ENCODE results near the gene HS3ST5. TPM values are rescaled to one million over a fixed set of nuclear protein-coding genes. Genes with fewer than 3 reads are reported as not detected.
"Not testable (repeated sequence)": the region's sequence is repeated elsewhere in the genome, so short reads cannot be mapped to it uniquely, and the experiment has no call there.

Gene HS3ST5
- total and polyA plus RNA-seq, 2 donors (not counting 1 experiment from before 2014, with no cell fraction given) = under 0.01 TPM; not detected in 1

DNA sequence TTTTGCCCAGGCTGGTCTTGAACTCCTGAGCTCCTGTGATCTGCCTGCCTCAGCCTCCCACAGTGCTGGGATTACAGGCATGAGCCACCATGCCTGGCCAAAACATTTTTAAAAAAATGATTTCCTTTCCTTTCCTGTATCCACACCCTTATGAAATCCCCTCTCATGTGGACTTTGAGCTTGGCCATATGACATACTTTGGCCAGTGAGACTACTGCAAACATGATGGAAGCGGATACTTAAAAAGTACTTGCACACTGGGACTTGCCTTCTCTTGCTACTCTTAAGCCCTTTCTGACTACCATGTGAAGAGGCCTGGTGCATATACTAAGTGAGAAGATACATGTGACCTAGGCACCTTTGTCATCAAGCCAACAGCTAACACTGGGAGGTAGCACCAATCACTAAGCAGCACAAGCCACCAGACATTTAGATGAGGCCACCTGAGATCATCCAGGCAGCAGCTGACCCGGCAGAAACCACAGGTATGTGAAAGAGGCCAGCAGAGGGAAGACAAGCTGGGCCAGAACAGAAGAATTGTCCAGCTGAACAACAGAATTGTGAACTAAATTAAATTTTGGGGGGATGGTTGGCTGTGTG lies 293.4 kb downstream of the HS3ST5 start:
- peak in 1 of 2 donors; percentile 29 for DNase-seq (ENCODE audit: low read depth in 2 of 2)

DNA sequence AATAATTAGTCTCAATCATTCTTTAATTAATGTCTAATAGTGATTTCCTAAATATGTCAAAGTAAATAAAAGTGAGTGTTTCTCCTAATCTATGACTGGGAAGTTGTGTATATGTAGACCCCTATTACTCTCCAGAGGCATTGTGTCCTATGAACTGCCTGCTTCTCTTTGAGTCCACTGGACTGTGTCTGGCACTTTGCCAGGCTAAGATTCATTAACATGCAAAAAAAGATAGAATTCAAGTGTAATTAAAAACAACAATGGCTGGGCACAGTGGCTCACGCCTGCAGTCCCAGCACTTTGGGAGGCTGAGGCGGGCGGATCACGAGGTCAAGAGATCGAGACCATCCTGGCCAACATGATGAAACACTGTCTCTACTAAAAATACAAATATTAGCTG lies 298.3 kb downstream of the HS3ST5 start:
- H3K36me3 ChIP-seq (ENCODE audit: control insufficient read depth, insufficient read depth, low read length); H3K9ac ChIP-seq (ENCODE audit: insufficient read depth, low read length); H3K27me3 ChIP-seq (ENCODE audit: control insufficient read depth, insufficient read depth, low read length); H3K27ac ChIP-seq (ENCODE audit: insufficient read depth, low read length); H2AFZ ChIP-seq (ENCODE audit: low read length); H3K4me1 ChIP-seq (ENCODE audit: control insufficient read depth, extremely low read depth, insufficient read depth, low read length); H3K9me3 ChIP-seq (ENCODE audit: control insufficient read depth, insufficient read depth, low read depth, low read length); H3K4me2 ChIP-seq (ENCODE audit: extremely low read depth, insufficient read depth, low read length); H3K4me3 ChIP-seq (replicated peaks in 1 of 4; ENCODE audit: control extremely low read depth in 1 of 4, insufficient read depth in 1 of 4, low read depth in 3 of 4, low read length in 4 of 4); H3K79me2 ChIP-seq (ENCODE audit: control insufficient read depth, insufficient read depth, low read length); DNase-seq (ENCODE audit: low read depth in 2 of 2); H4K20me1 ChIP-seq (ENCODE audit: control insufficient read depth, extremely low read depth, insufficient read depth, low read length): not testable (repeated sequence)

More for the DNA sequence above, 293.4 kb downstream of the HS3ST5 start:
- Histone ChIP-seq H3K36me3 (ENCODE audit: control insufficient read depth, insufficient read depth, low read length) (no peaks in the 10 kb centered on the region), H3K79me2 (ENCODE audit: control insufficient read depth, insufficient read depth, low read length) (no peaks in the 10 kb centered on the region), H3K9me3 (ENCODE audit: control insufficient read depth, insufficient read depth, low read depth, low read length) (no peaks in the 10 kb centered on the region), H3K4me2 (ENCODE audit: extremely low read depth, insufficient read depth, low read length) (no peak overlapping the region), H4K20me1 (ENCODE audit: control insufficient read depth, extremely low read depth, insufficient read depth, low read length) (no peaks in the 10 kb centered on the region), H3K9ac (ENCODE audit: insufficient read depth, low read length) (no peak overlapping the region), H3K4me1 (ENCODE audit: control insufficient read depth, extremely low read depth, insufficient read depth, low read length) (no peaks in the 10 kb centered on the region), H2AFZ (ENCODE audit: low read length) (no peak overlapping the region), H3K27me3 (ENCODE audit: control insufficient read depth, insufficient read depth, low read length) (no peaks in the 10 kb centered on the region), H3K27ac (ENCODE audit: insufficient read depth, low read length) (no peak overlapping the region), H3K4me3 (replicated peaks in 1 of 4; ENCODE audit: control extremely low read depth in 1 of 4, insufficient read depth in 1 of 4, low read depth in 3 of 4, low read length in 4 of 4) (no peak overlapping the region)
- TF ChIP-seq EZH2 (IDR thresholded peaks at IDR 0.05; ENCODE audit: low read length, missing control alignments) = no peak
- TF ChIP-seq, protein P1, sequence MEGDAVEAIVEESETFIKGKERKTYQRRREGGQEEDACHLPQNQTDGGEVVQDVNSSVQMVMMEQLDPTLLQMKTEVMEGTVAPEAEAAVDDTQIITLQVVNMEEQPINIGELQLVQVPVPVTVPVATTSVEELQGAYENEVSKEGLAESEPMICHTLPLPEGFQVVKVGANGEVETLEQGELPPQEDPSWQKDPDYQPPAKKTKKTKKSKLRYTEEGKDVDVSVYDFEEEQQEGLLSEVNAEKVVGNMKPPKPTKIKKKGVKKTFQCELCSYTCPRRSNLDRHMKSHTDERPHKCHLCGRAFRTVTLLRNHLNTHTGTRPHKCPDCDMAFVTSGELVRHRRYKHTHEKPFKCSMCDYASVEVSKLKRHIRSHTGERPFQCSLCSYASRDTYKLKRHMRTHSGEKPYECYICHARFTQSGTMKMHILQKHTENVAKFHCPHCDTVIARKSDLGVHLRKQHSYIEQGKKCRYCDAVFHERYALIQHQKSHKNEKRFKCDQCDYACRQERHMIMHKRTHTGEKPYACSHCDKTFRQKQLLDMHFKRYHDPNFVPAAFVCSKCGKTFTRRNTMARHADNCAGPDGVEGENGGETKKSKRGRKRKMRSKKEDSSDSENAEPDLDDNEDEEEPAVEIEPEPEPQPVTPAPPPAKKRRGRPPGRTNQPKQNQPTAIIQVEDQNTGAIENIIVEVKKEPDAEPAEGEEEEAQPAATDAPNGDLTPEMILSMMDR (conservative IDR thresholded peaks at IDR 0.05 in 1 of 2, IDR thresholded peaks at IDR 0.05 in 1 of 2; ENCODE audit: low read depth in 1 of 2, low read length in 2 of 2) = no peak

DNA sequence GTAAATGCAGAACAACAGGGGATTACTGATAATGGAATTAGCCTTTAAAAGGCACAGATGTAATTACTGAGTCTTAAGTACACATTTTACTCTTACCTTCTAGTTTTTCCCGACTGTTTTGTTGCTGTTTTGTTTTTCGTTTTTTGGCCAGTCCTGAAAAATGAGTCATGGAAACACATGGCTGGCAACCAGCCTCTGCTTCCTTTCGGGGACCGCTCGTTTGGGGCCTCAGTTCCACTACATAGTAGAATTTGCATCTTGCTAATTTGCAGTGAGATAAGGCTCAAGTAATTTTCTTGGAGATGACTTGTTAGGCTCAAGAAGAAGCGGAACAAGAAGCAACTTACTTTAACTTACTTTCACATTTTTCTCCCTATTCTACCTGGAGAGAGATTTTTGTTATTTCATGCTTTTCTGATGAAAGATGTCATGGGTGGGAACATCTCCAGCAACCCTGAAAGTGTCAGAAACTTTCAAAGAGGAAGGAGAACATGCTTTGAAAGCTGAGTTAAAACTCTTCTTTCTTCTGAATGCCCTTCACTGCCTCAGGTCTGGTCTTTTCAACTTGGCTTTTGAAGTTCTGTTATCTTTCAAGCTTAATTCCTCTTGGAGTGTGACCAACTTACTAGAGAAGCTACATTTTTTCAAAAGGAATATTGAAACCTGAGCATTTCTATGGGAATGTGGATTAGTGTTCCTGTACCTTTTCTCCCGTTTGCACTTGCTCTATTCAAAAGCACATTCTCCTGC lies 300.4 kb downstream of the HS3ST5 start:
- Histone ChIP-seq H3K4me2 (ENCODE audit: extremely low read depth, insufficient read depth, low read length) (no peak overlapping the region), H3K4me3 (replicated peaks in 1 of 4; ENCODE audit: control extremely low read depth in 1 of 4, insufficient read depth in 1 of 4, low read depth in 3 of 4, low read length in 4 of 4) (no peak overlapping the region)
- TF ChIP-seq EZH2 (IDR thresholded peaks at IDR 0.05; ENCODE audit: low read length, missing control alignments) = no peak
- TF ChIP-seq, protein P1 (conservative IDR thresholded peaks at IDR 0.05 in 1 of 2, IDR thresholded peaks at IDR 0.05 in 1 of 2; ENCODE audit: low read depth in 1 of 2, low read length in 2 of 2) = no peak

More for the DNA sequence above, 300.4 kb downstream of the HS3ST5 start:
- H4K20me1 ChIP-seq (ENCODE audit: control insufficient read depth, extremely low read depth, insufficient read depth, low read length) = no peaks in the 10 kb centered on the region
- no peaks in the 10 kb centered on the region for H3K79me2 ChIP-seq (ENCODE audit: control insufficient read depth, insufficient read depth, low read length)
- no peaks in the 10 kb centered on the region for H3K9me3 ChIP-seq (ENCODE audit: control insufficient read depth, insufficient read depth, low read depth, low read length)
- H3K36me3 ChIP-seq (ENCODE audit: control insufficient read depth, insufficient read depth, low read length) = no peaks in the 10 kb centered on the region
- no peaks in the 10 kb centered on the region for H3K4me1 ChIP-seq (ENCODE audit: control insufficient read depth, extremely low read depth, insufficient read depth, low read length)
- no peak overlapping the region for H3K9ac ChIP-seq (ENCODE audit: insufficient read depth, low read length)
- H3K27me3 ChIP-seq (ENCODE audit: control insufficient read depth, insufficient read depth, low read length) = no peaks in the 10 kb centered on the region
- DNase-seq (ENCODE audit: low read depth in 2 of 2) = peak in 1 of 2 donors; percentile 26
- H2AFZ ChIP-seq (ENCODE audit: low read length) = no peak overlapping the region
- H3K27ac ChIP-seq (ENCODE audit: insufficient read depth, low read length) = no peak overlapping the region

Measured in fibroblast of lung (primary cell).